ENCODE data around the gene IDH3A.

Gene IDH3A

GRCh38 chr15:78120523-78120922 lies 28.6 kb upstream of the IDH3A start:
- Histone ChIP-seq H3K4me3 (IDR thresholded peaks at IDR 0.05; ENCODE audit: insufficient read depth, low read depth, low read length) (no peak overlapping the region), H3K27me3 (ENCODE audit: insufficient read depth, low read depth) (no peaks in the 10 kb centered on the region), H3K4me1 (ENCODE audit: low read depth, poor library complexity, severe bottlenecking) (peaks cover 7% of the 10 kb centered on the region), H3K79me2 (ENCODE audit: insufficient read depth, low read depth) (no peaks in the 10 kb centered on the region), H3K9ac (no peak overlapping the region), H3K36me3 (ENCODE audit: insufficient read depth) (no peaks in the 10 kb centered on the region), H2AFZ (ENCODE audit: low read depth) (no peak overlapping the region), H3K4me2 (no peak overlapping the region), H3K27ac (no peak overlapping the region), H4K20me1 (ENCODE audit: insufficient read depth) (no peaks in the 10 kb centered on the region)
- TF ChIP-seq CTCF (conservative IDR thresholded peaks at IDR 0.05; ENCODE audit: low read depth, low read length), result no peak

GRCh38 chr15:78125267-78125666 lies 23.9 kb upstream of the IDH3A start:
- Histone ChIP-seq H3K4me1 (ENCODE audit: low read depth, poor library complexity, severe bottlenecking) (no peaks in the 10 kb centered on the region), H3K27me3 (ENCODE audit: insufficient read depth, low read depth) (no peaks in the 10 kb centered on the region), H4K20me1 (ENCODE audit: insufficient read depth) (no peaks in the 10 kb centered on the region), H3K4me3 (IDR thresholded peaks at IDR 0.05; ENCODE audit: insufficient read depth, low read depth, low read length) (no peak overlapping the region), H3K79me2 (ENCODE audit: insufficient read depth, low read depth) (no peaks in the 10 kb centered on the region), H2AFZ (ENCODE audit: low read depth) (no peak overlapping the region), H3K36me3 (ENCODE audit: insufficient read depth) (no peaks in the 10 kb centered on the region), H3K27ac (no peak overlapping the region), H3K9ac (no peak overlapping the region), H3K4me2 (no peak overlapping the region)
- no peak for TF ChIP-seq CTCF (conservative IDR thresholded peaks at IDR 0.05; ENCODE audit: low read depth, low read length)

- H3K27me3 ChIP-seq (ENCODE audit: insufficient read depth, low read depth), result no peaks in the 10 kb centered on the region
- no peak overlapping the region for H3K4me2 ChIP-seq
- H3K79me2 ChIP-seq (ENCODE audit: insufficient read depth, low read depth), result no peaks in the 10 kb centered on the region
- H3K4me3 ChIP-seq (IDR thresholded peaks at IDR 0.05; ENCODE audit: insufficient read depth, low read depth, low read length), result no peak overlapping the region
- H3K4me1 ChIP-seq (ENCODE audit: low read depth, poor library complexity, severe bottlenecking), result peaks cover 11% of the 10 kb centered on the region
- H4K20me1 ChIP-seq (ENCODE audit: insufficient read depth), result no peaks in the 10 kb centered on the region
- TF ChIP-seq CTCF (conservative IDR thresholded peaks at IDR 0.05; ENCODE audit: low read depth, low read length), result no peak
- no peaks in the 10 kb centered on the region for H3K36me3 ChIP-seq (ENCODE audit: insufficient read depth)
- H3K27ac ChIP-seq, result no peak overlapping the region
- H3K9ac ChIP-seq, result no peak overlapping the region
- no peak overlapping the region for H2AFZ ChIP-seq (ENCODE audit: low read depth)
Observed at GRCh38 chr15:78127882-78128281, 21.3 kb upstream of the IDH3A start.

DNA sequence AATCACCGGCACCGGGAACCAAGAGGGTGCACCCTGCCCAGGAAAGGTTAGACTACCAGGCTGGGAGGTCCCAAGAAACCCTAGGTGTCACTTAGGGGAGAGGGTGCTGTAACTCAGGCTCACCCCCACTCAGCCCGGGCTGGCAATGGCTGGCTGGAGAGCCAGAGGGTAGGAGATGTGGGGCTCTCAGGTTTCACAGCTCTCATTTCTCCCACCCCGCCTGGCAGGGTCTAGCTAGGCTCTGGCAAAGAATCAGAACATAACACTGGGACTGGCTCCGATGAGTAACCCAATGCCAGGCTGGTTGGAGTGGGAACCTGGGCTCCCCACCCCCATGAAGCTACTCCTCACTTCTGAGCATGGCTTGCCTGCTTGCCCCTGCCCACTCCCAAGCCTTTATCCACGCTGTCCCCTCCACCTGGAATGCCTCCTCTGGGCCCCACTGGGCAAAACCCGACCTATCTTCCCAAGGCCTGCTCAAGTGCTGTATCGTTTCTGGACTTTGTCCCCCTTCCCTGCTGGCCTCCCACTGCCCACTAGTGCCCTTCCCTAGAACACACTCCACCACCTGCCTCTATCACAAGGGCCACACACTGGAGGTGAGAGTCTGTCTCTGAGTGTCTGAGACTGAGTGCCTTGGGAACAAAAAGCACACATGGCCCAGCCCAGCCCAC lies 19.9 kb upstream of the IDH3A start:
- Histone ChIP-seq H3K27me3 (ENCODE audit: insufficient read depth, low read depth) (no peaks in the 10 kb centered on the region), H3K27ac (no peak overlapping the region), H3K4me1 (ENCODE audit: low read depth, poor library complexity, severe bottlenecking) (peaks cover 22% of the 10 kb centered on the region), H3K79me2 (ENCODE audit: insufficient read depth, low read depth) (no peaks in the 10 kb centered on the region), H4K20me1 (ENCODE audit: insufficient read depth) (no peaks in the 10 kb centered on the region), H3K4me3 (IDR thresholded peaks at IDR 0.05; ENCODE audit: insufficient read depth, low read depth, low read length) (no peak overlapping the region), H3K4me2 (no peak overlapping the region), H3K9ac (no peak overlapping the region), H2AFZ (ENCODE audit: low read depth) (no peak overlapping the region), H3K36me3 (ENCODE audit: insufficient read depth) (no peaks in the 10 kb centered on the region)
- TF ChIP-seq CTCF (conservative IDR thresholded peaks at IDR 0.05; ENCODE audit: low read depth, low read length), result no peak
